Hematopoietic multipotent progenitor cell treated with erythropoietin and hydrocortisone succinate and interleukin-3 and kit ligand, for 15 days (in vitro differentiated cells): ENCODE results near the gene OPA1.

Source experiments
- DNase-seq: peaks from one replicate; pipeline ENCODE4 v3.0.0-alpha.2; 2015; ENCODE audit warnings: low spot score

The OPA1 gene

DNA sequence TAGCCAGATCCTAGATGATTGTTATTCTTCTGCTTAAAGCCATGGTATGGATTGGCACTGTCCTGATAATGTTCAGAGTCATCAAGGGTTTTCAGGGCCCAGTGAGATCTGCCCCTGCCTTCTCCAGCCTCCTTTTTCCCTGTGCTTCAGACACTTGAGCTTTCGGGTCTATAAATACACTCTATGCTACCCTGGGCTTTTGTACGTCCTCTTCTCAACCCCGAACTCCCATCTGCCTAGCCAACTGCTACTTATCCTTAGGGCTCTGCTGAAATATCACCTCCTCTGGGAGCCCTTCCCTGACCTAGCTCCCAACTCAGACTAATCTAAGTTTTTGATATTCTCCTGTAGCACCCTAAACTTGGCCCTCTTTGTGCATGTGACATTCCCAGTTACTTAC is 115.3 kb downstream of the OPA1 start:
- no peak for DNase-seq

DNA sequence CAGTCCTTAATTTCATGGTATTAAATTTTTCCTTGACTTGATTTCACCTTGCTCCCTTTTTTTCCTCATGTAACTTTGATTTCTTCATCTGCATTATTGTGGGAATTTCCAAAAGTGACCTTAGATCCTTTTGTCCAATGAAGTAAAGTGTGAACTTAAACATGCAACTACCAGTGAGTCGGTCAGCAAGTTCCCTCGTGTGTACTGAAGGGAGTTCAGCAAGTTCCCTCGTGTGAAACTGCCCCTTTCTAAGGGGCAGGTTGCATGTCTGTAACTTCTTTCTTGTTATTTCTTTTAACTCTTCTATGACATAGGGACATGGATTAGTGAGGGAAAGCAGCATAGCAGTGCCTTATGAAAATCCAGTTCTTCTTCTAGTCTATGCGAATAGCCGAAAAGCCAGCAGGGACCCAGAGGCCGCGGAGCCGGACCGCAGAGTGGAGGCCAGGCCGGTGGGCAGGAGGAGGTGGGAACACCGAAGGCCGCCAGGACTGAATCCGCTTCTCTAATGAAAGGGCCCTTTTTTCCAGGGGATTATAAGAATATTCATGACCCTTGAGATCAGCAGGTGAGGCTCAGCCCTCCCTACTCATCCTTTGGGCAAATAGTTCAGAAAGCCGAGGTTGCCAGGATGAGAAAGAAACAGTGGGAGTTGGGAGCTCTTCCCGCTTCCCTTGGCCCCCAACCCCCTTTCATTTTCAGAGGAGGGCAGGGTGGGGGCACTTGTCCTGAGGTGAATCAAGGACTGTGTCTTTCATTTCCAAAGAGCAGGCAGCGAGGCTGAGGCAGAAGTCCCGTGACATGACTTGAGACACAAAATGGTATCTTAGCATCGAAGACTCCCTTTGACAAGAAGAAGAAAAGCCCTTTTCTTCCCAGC is 117.5 kb downstream of the OPA1 start:
- no peak for DNase-seq

DNA sequence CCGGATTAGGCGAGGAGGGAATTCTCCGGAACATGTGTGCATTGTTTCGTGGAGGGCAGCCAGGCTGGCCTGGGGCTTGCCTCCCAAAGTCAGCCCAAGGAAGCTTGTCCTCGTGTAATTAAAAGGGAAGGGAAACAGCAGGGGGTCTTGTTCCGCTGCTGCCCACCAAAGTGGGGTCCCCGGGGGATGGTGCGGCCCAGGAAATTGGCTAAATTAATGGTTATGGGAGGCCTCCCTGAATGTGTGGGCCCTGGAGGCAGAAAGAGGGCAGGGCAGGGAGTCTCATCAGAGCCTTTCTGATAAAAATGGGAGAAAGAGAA is 118.1 kb downstream of the OPA1 start:
- no peak for DNase-seq

DNA sequence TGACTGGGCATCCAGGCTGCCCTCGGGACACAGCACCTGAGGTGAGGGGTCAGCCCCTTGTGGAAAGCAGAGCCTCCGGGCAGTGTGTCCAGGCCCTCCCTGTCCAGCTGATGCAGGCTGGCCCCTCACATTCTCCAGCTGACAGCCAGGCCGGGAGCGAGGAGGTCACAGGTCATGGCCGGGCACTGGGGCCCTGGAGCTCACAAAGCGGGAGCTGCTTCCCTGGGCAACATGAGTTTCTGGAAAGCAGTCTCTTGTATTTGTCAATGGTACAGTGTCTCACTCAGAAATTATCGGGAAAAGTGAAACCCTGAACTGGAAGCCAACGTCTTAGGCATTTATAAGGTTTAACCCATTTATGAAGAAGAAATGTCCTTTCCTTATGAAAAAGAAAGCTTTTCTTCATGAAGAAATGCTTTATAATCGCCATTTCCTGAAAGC is 118.5 kb downstream of the OPA1 start:
- DNase-seq = no peak

DNA sequence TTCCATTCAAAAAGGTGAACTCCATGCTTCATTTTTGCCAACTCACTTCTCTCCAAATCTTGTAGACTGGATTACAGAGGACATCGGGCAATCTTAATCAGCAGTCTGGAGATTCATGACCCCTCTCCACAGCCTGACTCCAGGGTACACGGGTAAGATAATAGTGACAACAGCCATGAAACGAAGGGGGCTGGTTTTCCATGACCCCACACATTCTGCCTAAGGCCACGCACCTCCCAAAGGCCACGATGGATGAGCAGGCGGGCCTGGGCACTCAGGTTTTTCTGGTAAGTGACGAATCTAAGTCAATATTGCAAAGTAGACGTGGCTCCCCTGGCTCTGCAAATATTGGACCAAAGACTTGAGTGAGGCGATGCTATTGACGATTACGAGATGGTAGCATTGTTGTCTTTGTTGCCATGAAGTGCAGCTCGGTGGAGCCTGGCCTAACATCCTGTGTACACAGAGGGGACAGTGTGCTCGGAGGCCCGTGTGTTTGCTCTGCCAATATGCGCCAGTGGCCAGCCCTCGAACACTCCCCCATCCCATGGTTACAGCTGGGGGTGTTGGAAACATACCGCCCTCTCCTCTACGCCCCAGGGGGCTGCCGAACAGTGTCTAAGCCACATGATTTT is 119.1 kb downstream of the OPA1 start:
- DNase-seq = no peak

DNA sequence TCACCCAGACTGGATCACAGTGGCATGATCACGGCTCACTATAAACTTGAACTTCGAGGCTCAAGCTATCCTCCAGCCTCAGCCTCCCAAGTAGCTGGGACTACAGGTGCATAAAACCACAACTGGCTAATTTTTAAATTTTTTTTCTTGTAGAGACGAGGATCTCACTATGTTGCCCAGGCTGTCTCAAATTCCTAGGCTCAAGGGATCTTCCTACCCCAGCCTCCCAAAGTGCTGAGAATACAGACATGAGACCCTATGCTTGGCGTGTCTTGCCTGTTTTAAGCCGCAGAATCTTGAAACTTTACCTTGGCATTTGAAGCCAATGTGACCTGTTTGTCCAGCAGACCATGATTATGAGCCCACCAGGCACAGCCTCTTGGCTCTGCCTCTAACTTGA is 119.9 kb downstream of the OPA1 start:
- no peak for DNase-seq

DNA sequence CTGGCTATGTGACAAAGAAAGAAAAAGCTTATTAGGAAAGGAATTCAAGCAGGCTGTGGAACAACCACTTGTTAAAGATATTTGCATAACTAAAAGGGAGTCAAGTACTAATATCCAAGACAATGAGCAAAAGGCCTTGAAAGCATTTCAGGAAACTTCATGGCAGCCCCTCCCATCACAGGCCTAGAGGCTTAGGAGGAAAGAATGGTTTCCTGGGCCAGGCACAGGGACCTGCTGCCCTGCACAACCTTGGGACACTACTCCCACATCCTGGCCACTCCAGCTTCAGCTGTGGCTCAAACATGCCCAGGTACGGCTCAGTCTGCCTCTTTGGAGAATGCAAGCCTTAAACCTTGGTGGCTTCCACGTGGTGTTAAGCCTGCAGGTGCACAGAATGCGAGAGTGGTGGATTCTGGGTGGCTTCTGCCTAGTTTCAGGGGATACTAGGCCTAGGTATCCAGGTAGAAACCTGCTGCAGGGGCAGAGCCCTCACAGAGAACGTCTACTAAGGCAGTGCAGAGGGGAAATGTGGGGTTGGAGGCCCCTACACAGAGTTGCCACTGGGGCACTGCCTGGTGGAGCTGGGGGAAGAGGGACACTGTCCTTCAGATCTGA is 121.6 kb downstream of the OPA1 start:
- DNase-seq = no peak

DNA sequence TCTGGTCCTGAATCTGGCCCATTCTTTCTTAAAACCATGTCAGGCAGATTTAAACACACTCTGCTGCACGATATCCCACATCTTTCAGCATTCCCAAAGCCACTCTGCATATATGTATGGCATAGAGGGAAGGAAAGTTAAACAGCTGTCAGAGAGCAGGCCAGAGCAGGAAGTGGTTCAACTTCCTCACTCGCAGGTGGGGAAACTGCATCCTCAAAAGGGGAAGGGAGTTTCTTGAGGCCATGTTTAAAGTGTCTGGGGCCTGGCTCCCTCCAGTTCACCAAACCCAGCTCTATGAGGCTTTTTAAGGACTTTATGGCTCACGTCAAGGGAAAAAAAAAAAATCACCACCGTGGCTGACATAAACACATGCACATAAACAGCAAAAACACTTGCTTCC is 123.1 kb downstream of the OPA1 start:
- DNase-seq = no peak

DNA sequence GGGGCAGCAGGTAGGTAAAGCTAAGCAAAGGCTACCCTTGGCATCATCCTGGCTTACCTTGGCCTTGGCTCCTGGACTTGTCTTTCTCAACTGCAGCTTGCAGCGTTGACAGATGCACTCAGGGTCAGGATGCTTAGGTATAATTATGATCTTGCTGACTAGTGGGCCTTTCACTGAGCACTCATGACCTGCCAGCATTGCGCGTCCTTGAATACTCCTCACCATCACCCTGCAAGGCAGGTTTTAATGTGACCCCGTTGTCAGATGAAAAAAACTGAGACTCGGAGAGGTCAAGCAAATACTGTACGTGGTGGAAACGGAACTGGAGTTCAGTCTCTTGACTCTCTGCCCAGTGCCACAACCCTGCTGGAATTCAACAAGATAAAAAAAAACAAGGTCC is 126.7 kb downstream of the OPA1 start:
- DNase-seq = no peak

DNA sequence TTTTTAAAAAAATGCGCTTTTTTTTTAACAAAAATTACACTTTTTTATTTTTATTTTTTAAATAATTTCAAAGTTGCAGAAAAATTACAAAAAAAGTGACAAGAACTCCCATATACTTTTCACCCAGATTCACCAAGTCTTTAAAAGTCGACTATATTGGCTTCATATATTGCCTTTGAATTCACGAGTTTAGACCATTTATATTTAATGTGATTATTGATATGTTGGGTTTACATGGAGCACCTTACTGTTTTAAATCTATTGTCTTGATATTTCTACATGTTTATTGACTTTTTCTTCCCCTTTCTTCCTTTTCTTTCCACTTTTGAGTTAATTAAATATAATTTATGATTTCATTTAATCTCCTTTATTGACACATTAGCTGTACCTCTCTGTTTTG is 127.2 kb downstream of the OPA1 start:
- no peak for DNase-seq

DNA sequence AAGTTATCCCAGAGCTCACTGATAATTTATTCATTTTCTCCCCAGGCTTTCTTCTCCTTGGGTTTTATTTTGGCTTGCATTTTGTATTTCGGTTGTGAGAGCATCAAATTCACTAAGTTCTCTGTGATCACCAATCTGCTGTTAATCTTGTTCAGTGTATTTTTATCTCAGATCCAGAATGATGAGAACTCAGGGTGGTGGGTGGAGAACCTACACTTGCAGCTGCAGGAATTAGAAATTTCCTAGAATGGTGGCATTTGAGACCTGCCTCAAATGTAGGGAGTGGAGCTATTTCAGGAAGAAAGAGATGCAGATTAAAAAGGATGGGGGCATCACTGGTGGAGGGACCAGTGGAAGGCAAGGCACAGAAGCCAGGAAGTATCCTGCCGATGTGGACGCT is 129.6 kb downstream of the OPA1 start:
- DNase-seq = no peak

DNA sequence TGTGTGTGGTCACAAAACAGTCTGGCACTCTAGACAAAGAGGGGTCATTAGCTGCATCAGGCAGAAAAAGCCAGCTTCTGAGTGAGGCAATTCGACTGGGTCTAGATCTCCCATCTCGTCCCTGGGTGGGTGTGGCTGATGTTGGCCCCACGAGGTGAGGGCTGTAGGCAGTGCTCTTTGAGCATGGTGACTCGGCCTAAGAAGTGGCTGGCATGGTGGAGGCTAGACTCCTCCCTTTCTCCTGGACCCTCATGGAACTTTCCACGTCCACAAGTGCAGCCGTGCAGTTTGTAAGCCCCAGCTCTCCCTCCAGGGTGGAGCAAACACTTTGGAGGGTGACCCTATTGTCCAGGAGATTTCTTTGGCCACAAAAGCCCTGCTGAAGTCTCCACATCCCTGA is 134.1 kb downstream of the OPA1 start:
- DNase-seq = no peak

DNA sequence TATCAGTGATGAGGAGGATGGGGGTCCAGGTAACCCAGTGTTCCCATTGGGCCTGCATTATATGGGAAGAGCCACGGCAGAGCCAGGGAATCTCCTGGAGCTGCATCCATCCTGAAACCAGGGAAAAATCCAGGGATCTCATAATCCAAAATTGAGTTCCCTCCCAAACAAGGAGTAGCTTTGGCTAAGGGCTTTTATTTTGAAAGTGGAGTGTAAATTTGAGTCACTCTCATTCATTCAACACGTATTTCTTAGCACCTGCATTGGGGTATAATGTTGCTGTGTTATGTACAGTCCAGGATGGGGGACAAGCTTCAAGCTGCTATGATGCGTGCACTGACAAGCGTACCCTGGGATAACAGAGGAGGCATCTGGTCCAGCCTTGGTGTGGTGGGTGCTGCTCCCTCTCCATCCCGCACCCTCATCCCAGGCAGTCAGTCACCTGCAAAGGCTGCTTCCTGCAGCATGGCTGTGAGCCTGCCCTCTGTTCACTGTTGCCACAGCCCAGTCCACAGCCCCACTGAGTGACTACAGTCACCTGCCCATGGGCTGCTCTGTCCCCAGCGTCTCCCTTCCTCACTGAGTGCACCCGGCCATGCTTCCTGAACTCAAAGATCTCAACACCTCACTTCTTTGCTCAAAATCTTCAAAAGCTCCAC is 135.6 kb downstream of the OPA1 start:
- DNase-seq = no peak

DNA sequence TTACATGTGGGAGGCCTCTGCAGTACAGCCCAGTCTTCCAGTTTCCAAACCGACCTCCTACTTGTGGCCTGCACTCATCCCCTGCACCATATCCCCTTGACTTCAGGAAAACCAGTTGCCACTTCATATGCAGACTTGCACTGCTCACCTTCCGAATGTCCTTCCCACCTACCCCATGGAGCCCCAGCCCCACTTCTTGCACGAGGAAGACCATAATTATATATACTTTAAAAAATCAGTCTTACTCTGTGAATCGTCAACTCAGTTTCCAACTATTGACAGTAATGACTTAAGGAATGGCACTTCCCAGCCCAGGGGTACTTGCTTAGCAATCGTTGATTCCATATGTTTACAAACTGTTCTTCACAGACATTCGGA is 136.1 kb downstream of the OPA1 start:
- no peak for DNase-seq

DNA sequence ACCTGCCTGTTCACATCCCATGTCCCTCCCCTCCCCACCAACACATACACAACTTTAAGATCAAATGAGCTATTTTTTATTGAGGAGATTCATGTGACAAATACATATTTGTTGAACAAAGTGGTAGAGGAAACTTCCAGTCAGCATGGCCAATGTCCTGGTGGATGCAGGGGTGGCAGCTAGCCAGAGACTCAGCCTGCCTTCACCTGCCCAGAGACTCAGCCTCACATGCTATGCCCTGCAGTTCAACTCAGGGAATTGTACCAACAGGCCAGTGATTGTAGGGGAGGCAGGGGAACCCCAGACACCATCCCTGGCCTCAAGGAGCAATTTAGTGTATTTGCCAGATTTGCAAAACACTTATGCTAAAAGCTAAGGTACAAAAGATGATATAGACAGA is 136.6 kb downstream of the OPA1 start:
- no peak for DNase-seq

DNA sequence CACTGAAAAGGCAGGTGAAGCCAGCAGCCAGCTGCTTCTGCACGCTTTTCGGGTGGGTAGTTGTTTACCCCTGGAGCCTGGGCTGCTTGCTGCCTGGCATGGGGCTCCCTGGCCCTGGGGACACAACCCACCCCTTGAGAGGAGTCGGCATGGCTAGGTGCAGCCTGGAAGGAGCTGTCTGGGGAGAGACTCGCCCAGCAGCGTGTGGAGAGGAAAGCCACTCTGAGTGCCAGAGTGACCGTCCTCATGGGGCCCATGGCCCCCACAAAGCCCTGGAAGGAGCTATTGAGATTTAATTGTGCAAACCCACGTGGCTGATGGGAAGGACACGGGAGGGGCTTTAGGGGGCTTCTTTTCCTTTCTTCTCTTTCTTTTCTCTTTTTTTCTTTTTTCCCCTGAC is 137.5 kb downstream of the OPA1 start:
- DNase-seq = no peak

DNA sequence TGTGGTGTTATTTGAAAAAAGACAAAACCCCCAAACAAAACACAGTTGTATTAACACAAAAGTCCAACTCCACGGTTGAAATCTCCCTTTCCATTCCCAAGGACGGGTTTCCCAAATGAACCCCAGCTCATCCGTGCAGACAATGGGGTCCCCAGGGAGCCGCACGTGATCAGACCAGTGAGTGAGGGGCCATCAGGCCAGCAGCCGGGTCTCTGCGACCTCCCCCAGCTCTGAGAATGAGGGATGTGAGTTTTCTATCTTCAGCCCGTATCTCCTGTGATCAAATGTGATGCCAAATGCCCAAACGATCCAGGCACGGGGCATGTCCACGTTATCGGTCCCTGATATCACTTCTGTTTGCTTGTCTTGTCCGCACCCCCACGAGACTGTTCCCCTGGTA is 138.0 kb downstream of the OPA1 start:
- no peak for DNase-seq

DNA sequence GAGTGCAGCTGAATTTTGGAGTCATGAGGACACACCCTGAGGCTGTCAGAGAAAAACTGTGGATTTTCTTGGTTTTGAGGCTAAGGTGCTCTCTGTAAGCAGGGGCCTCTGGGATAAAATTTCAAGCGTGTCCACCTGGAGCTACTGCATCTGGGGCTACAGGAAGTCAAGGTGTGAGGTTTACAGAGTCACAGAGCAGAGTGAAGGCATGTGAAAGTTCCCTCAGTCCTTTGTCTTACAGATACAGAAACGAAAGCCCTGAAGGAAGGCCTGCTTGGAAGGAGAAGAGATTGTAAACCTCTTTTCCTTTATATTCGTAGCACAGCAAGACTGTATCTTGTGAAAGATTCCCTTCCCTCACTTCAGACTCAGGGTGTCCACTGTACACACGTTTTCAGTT is 138.6 kb downstream of the OPA1 start:
- no peak for DNase-seq

DNA sequence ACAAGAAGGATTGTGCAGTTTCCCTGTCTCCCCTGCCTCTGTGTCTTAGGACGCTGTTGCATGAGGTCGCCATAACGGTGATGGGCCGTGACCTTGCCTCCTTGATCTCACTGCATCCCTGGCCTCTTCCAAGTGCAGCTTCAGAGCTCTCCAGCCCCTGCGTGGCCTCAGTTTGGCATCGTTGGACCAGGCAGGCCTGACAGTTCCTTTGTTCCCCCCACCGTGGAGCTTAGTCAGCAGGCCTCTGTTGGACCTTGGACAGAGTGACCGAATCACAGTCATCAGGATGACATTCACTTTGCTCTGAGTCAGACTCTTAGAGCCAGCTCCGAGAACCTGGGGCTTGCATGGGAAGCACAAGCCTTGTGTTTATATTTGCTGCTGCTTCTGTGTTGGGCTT is 139.4 kb downstream of the OPA1 start:
- no peak for DNase-seq

DNA sequence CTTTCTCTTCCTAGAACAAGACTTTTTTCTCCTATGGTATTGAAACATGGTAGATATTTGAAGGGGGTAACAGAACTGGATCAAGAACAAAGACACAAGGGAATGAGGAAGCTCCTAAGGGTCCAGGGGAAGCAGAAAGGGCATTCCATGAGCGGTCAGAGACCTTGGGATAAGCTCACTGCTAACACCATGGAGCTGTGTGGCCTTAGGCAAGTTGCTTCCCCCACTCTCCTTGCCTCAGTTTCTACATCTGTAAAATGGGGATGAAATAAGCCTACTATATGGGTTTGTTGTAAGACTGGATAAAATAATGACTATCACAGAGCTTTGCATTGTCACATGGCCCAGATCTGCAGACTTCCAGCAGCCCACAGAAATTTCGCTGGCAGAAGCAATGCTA is 139.8 kb downstream of the OPA1 start:
- DNase-seq = no peak

DNA sequence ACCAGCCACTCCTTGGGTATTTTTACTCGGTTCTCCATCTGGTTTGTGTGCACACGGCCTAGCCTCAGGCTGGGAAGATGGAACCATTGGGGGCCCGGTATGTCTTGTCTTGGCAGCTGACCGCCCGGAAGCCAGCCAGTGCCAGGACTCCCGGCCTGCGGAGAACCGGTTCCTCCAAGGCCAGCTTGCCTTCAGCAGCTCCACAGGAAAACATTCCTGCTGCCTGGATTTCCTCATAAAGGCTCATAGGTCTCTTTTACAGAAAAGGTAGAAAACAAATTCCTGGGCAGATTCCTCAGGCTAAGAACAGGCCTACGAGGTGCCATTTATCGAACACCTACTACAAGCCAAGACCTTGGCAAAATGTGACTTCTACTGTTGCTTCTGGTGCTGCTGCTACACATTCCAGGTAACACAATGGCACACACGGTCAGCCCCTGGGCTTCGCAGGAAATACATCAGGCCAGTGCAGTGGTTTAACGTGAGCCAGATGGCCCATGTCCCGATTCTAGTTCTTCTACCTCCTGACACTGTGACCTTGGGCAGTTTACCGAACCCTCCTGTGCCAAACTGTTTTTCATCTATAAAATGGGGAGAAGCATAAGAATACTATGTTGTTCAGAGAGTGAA is 141.8 kb downstream of the OPA1 start:
- no peak for DNase-seq

DNA sequence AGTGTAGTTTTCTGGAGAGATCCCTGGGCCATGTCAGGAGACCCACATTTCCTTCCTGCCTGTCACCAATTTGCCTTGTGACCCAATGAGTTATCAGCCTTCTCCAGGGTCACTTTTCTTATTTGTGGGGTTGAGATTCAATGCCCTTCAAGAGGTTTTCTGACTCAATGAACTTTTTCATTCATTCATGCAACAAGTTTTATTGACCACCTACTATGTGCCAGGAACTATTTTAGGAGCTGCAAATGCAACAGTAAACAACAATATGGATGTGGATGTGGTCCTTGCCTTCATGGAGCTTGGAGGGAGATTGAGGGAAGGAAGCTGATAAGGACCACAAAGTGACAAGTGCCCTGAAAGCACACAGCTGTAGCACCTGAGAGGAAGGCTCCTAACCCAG is 142.8 kb downstream of the OPA1 start:
- DNase-seq = no peak

DNA sequence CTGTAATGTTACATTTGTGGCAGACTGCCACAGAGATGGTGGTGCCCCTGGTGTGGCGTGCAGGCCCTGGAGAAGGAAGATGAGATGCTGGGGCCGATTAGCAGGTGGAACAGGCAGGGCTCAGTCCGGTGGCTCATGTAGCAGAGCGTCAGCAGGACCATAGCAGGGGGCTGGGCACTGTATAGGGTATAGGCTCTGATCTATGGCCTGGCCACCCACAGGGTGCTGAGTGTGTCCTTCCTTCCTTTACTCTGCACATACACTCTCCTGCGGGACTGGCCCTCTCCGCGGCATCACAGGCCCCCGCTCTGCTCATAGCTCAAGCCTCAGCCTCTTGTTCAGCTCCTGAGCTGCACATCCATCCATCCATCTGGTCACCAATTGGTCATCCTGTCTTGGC is 143.6 kb downstream of the OPA1 start:
- DNase-seq = no peak
